ENCODE results near the gene SULF2.

SULF2 gene

DNA sequence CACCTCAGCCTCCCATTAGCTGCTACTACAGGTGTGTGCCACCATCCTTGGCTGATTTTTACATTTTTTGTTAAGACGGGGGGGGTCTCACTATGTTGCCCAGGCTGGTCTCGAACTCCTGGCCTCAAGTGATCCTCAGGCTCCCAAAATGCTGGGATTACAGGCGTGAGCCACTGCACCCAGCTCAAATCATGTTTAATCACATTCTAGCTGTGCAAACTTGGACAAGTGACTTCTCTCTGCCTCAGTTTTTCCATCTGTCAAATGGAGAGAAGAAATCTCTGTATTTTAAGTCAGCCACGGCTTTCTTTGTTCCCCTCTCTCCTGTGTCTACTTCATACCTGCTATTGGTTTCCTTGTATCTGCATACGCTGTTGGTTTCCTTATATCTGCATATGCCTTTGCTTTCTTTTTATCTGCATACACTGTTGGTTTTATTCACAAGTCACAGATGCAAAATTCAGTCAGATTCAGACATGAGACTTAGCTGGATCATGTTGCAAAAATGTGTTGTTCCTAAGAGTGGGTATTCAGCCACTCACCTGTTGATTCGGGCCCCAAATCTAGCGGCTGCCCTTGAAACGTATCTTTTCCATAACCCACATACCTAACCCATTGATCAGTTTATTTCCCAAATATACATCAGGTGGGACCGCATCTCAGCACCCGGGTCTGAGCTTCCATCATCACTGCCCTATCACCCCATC lies 30.2 kb downstream of the SULF2 start:
- CTCF ChIA-PET = interaction anchor here (1.3 to 1.8 kb wide), 2 partner anchors 30 to 866 kb away, joined by 4 to 5 read pairs; no protein-coding TSS in a partner anchor
- TF ChIP-seq, protein P1, sequence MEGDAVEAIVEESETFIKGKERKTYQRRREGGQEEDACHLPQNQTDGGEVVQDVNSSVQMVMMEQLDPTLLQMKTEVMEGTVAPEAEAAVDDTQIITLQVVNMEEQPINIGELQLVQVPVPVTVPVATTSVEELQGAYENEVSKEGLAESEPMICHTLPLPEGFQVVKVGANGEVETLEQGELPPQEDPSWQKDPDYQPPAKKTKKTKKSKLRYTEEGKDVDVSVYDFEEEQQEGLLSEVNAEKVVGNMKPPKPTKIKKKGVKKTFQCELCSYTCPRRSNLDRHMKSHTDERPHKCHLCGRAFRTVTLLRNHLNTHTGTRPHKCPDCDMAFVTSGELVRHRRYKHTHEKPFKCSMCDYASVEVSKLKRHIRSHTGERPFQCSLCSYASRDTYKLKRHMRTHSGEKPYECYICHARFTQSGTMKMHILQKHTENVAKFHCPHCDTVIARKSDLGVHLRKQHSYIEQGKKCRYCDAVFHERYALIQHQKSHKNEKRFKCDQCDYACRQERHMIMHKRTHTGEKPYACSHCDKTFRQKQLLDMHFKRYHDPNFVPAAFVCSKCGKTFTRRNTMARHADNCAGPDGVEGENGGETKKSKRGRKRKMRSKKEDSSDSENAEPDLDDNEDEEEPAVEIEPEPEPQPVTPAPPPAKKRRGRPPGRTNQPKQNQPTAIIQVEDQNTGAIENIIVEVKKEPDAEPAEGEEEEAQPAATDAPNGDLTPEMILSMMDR (IDR thresholded peaks at IDR 0.05; ENCODE audit: control extremely low read depth, extremely low read depth, low read depth, missing control alignments) = no peak
- POLR2A ChIA-PET = interaction anchor here (0.5 kb wide), 1 partner anchor 552 kb away, joined by 5 read pairs; no protein-coding TSS in a partner anchor
- no peak for DNase-seq (ENCODE audit: extremely low spot score)

GRCh38 chr20:47754388-47754715 lies 30.9 kb downstream of the SULF2 start:
- CTCF ChIA-PET = interaction anchor here (1.8 kb wide), 1 partner anchor 866 kb away, joined by 4 read pairs; no protein-coding TSS in a partner anchor
- TF ChIP-seq, protein P1 (IDR thresholded peaks at IDR 0.05; ENCODE audit: control extremely low read depth, extremely low read depth, low read depth, missing control alignments) = no peak
- no peak for DNase-seq (ENCODE audit: extremely low spot score)
- POLR2A ChIA-PET = interaction anchor here (0.5 kb wide), 1 partner anchor 553 kb away, joined by 5 read pairs; no protein-coding TSS in a partner anchor

DNA sequence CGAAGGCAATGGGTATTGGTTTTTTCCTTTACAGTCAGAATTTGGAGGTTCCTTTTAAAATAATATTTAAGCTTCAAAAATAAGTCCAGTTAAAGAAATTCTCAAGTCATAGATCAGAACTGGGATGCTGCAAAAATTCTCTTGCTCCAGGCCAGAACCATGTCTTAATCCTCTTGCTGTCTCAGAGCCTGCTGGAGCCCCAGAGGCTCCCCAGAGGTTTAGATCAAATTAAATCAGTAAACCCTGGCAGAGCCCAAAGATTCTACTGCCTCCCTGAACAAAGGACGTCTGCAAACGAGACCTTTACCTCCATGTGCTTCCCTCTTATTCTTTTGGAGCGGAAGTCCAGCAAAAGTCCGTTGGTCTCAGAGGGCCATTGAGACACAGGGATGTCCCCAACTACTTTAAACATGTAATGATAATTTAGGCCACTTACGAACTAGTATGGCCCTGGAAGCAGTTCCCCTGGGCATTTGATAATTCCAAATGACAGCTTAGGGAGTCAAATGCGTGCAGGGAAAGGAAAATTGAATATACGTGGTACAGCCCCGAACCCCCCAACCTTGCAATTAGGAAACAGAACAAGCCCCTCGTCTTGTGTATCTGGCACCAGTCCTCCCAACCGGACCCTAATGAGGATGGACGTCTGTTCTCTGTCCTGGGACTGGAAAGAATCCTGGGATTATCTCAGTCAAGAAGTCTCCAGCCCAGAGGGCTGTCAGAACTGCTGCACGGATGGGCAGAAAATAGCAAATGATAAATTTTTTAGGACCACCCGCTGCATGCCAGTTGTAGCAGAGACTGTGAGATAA lies 31.5 kb downstream of the SULF2 start:
- TF ChIP-seq, protein P1 (IDR thresholded peaks at IDR 0.05; ENCODE audit: control extremely low read depth, extremely low read depth, low read depth, missing control alignments) = no peak
- POLR2A ChIA-PET = no interaction called here
- CTCF ChIA-PET = no interaction called here
- DNase-seq (ENCODE audit: extremely low spot score) = no peak

DNA sequence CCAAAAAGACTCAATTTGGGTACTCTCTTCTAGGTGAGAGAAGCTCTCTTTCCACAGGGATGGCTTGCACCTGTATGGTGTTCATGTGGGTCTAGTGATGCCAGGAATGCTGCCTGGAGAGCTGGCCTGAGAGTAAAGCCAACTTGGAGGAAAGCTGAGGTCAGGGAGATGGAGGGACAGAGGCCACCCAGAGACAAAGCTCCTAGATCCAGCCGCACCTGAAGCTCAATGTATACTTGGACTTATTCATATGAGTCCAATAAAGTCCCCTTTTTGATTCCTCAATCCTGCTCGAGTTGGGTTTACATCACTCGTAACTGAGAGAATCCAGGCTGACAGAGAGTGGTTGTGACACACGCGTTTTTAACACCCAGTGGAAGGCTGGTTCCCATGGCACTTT lies 33.8 kb downstream of the SULF2 start:
- TF ChIP-seq, protein P1 (IDR thresholded peaks at IDR 0.05; ENCODE audit: control extremely low read depth, extremely low read depth, low read depth, missing control alignments) = no peak
- ChIA-PET POLR2A (no interaction called here), CTCF (no interaction called here)
- DNase-seq (ENCODE audit: extremely low spot score) = no peak

DNA sequence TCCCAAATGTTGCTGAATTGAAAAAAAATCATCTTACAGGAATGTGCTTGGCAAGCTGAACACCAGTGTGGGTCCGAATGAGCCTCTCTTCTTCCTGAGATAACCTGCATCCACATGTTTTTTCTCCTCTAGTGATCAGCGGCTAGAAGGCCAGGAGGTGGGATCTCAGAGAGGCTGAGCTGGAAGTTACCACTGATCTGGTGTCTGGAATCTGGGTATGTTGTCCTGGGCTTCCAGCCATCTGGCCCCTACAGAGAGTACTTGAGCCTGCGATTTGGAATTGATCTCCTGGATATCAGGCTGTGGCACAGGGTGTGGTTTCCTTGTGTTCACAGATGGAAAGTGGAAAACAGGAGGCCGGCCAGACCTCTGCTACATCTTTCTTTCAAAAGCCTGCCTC lies 35.9 kb downstream of the SULF2 start:
- TF ChIP-seq, protein P1 (IDR thresholded peaks at IDR 0.05; ENCODE audit: control extremely low read depth, extremely low read depth, low read depth, missing control alignments) = no peak
- no peak for DNase-seq (ENCODE audit: extremely low spot score)
- POLR2A ChIA-PET = no interaction called here
- CTCF ChIA-PET = interaction anchor here (1.2 kb wide), 1 partner anchor 24 kb away, joined by 3 read pairs; no protein-coding TSS in a partner anchor

DNA sequence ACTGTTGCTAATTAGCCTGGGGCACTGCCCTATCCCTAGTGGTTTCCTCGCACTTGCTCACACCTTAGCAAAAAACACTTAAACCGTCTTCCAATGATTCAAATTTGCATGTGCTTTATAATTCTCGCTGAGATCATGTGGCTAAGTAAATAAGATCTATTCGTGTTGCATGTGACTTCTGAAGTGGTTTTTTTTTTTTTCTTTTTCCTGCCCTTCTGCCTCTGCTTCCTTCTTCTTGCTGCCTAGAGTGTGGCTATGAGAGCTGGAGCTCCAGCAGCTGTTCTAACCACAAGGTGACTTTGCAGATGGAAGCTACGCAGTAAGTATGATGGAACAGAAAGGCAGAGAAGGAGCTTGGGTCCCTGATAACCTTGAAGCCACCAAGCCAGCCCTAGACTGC lies 36.5 kb downstream of the SULF2 start:
- TF ChIP-seq, protein P1 (IDR thresholded peaks at IDR 0.05; ENCODE audit: control extremely low read depth, extremely low read depth, low read depth, missing control alignments) = no peak
- ChIA-PET CTCF (interaction anchor here (1.2 kb wide), 1 partner anchor 23 kb away, joined by 3 read pairs; no protein-coding TSS in a partner anchor), POLR2A (no interaction called here)
- DNase-seq (ENCODE audit: extremely low spot score) = no peak

Data from GM10248 (cell line).